Epithelial cell of prostate (primary cell): ENCODE data around the gene CAPG.
"Not testable (repeated sequence)": the region's sequence is repeated elsewhere in the genome, so short reads cannot be mapped to it uniquely, and the experiment has no call there.

Experiments
- DNase-seq: peaks from one replicate; pipeline ENCODE4 v3.0.0-alpha.2; 2011; ENCODE audit warnings: low read depth, low spot score
- H3K27ac ChIP-seq: fragments of 450-650 bp; 2 replicates; pipeline ENCODE4 v1.5.1; 2017; ENCODE audit warnings: mild to moderate bottlenecking

Gene CAPG

GRCh38 chr2:85371045-85371444 lies 39.1 kb downstream of the CAPG start:
- DNase-seq: no peak
- no peak overlapping the region for H3K27ac ChIP-seq

GRCh38 chr2:85369500-85369899 lies 40.7 kb downstream of the CAPG start:
- peak; percentile 22 for DNase-seq
- no peak overlapping the region for H3K27ac ChIP-seq

GRCh38 chr2:85368921-85369320 lies 41.2 kb downstream of the CAPG start:
- no peak overlapping the region for H3K27ac ChIP-seq
- no peak for DNase-seq

- no peak for DNase-seq
- H3K27ac ChIP-seq: no peak overlapping the region
These were observed 43.0 kb downstream of the CAPG start for GRCh38 chr2:85367180-85367579.

GRCh38 chr2:85362653-85363387 lies 47.3 kb downstream of the CAPG start:
- not testable (repeated sequence) for DNase-seq, H3K27ac ChIP-seq

- H3K27ac ChIP-seq: peak overlapping the region; percentile 51
- no peak for DNase-seq
These were observed 52.4 kb downstream of the CAPG start for GRCh38 chr2:85357736-85358135.

GRCh38 chr2:85356186-85356585 lies 54.0 kb downstream of the CAPG start:
- H3K27ac ChIP-seq: no peak overlapping the region

GRCh38 chr2:85355521-85355920 lies 54.6 kb downstream of the CAPG start:
- DNase-seq: no peak

More at GRCh38 chr2:85356186-85356585, 54.0 kb downstream of the CAPG start:
- no peak for DNase-seq

GRCh38 chr2:85355073-85355410 lies 55.1 kb downstream of the CAPG start:
- H3K27ac ChIP-seq: peak overlapping the region; percentile 79
- no peak for DNase-seq

More at GRCh38 chr2:85355521-85355920, 54.6 kb downstream of the CAPG start:
- peak overlapping the region; percentile 79 for H3K27ac ChIP-seq

GRCh38 chr2:85354286-85355072 lies 55.7 kb downstream of the CAPG start, which contains the start of the genes ELMOD3 and RETSAT:
Gene ELMOD3, plus strand, starts transcription at chr2:85354769. Its CDS starts 2,430 bp downstream, at chr2:85357199.
Gene RETSAT, minus strand, starts transcription at chr2:85354528. Its CDS starts 21 bp downstream, at chr2:85354507.
- H3K27ac ChIP-seq: peak within 1 kb of the TSS; percentile 79
- DNase-seq: peak; percentile 98

- no peak for DNase-seq
These were observed 56.3 kb downstream of the CAPG start for GRCh38 chr2:85353876-85354285.

GRCh38 chr2:85347599-85347998 lies 62.6 kb downstream of the CAPG start:
- no peak for DNase-seq
- H3K27ac ChIP-seq: no peak overlapping the region

More at GRCh38 chr2:85353876-85354285, 56.3 kb downstream of the CAPG start:
- H3K27ac ChIP-seq: peak overlapping the region; percentile 79
